ENCODE results near the gene MEF2A. TPM values are rescaled to one million over a fixed set of nuclear protein-coding genes. Genes with fewer than 3 reads are reported as not detected.

The MEF2A gene
- polyA plus RNA-seq, 3 donors = 20.3 to 61.8 (median 33.5) TPM

GRCh38 chr15:99686290-99686689 is 120.5 kb downstream of the MEF2A start:
- no peak overlapping the region for H2AFZ ChIP-seq (ENCODE audit: insufficient read depth, low read depth, low read length, poor library complexity, severe bottlenecking)
- peaks cover 9% of the 10 kb centered on the region for H4K20me1 ChIP-seq (ENCODE audit: insufficient read depth, low read length)
- Mint-ChIP-seq H3K4me1 (no peaks in the 10 kb centered on the region), H3K9me3 (peaks cover 9 to 30% (median 13%) of the 10 kb centered on the region in 7 donors), H3K27ac (no peak overlapping the region), H3K27me3 (ENCODE audit: low read depth in 3 of 3) (no peaks in the 10 kb centered on the region), H3K36me3 (peaks cover 82 to 91% of the 10 kb centered on the region in 2 donors), H3K4me3 (no peak overlapping the region)
- no peak for DNase-seq
- H3K9me3 ChIP-seq (replicated peaks in 1 of 2; ENCODE audit: control insufficient read depth in 1 of 2, insufficient read depth in 1 of 2, low read length in 2 of 2) = peaks cover 0 to 4% of the 10 kb centered on the region in 2 donors
- H3K27ac ChIP-seq (ENCODE audit: low read depth in 1 of 2, low read length in 2 of 2) = no peak overlapping the region
- intact Hi-C loops (cut with micrococcal nuclease) = no loop called here
- H3K9ac ChIP-seq (ENCODE audit: insufficient read depth, low read length, poor library complexity, severe bottlenecking) = no peak overlapping the region
- no peak overlapping the region for H3K4me3 ChIP-seq (replicated peaks in 1 of 3; ENCODE audit: low read depth in 2 of 3, low read length in 3 of 3)
- TF ChIP-seq CTCF (IDR thresholded peaks at IDR 0.05) = no peak
- WGBS (ENCODE audit: insufficient coverage) = no CpG with 5 or more reads among the region's 1 CpG
- peaks cover 33 to 86% of the 10 kb centered on the region in 2 donors for H3K36me3 ChIP-seq (replicated peaks in 1 of 2; ENCODE audit: control insufficient read depth in 1 of 2, insufficient read depth in 2 of 2, low read length in 2 of 2)
- no peak overlapping the region for H3K4me2 ChIP-seq (replicated peaks; ENCODE audit: extremely low read depth, low read length, poor library complexity, severe bottlenecking)
- H3K27me3 ChIP-seq (ENCODE audit: control insufficient read depth in 2 of 2, insufficient read depth in 2 of 2, low read length in 2 of 2) = no peaks in the 10 kb centered on the region
- H3K79me2 ChIP-seq (ENCODE audit: insufficient read depth, low read length) = peaks cover 8% of the 10 kb centered on the region
- H3K4me1 ChIP-seq (ENCODE audit: control insufficient read depth in 1 of 2, insufficient read depth in 2 of 2, low read length in 2 of 2) = no peaks in the 10 kb centered on the region

GRCh38 chr15:99692825-99693224 is 127.0 kb downstream of the MEF2A start:
- H3K36me3 Mint-ChIP-seq = peaks cover 84 to 95% of the 10 kb centered on the region in 2 donors
- no peak overlapping the region for H3K4me3 ChIP-seq (replicated peaks in 1 of 3; ENCODE audit: low read depth in 2 of 3, low read length in 3 of 3)

More at GRCh38 chr15:99692825-99693224, 127.0 kb downstream of the MEF2A start:
- Mint-ChIP-seq H3K9me3 (no peaks in the 10 kb centered on the region), H3K27me3 (ENCODE audit: low read depth in 3 of 3) (no peaks in the 10 kb centered on the region), H3K4me1 (no peaks in the 10 kb centered on the region), H3K4me3 (no peak overlapping the region), H3K27ac (peak overlapping the region in 1 of 7 donors; percentile 65)
- Histone ChIP-seq H3K4me2 (replicated peaks; ENCODE audit: extremely low read depth, low read length, poor library complexity, severe bottlenecking) (no peak overlapping the region), H3K36me3 (replicated peaks in 1 of 2; ENCODE audit: control insufficient read depth in 1 of 2, insufficient read depth in 2 of 2, low read length in 2 of 2) (peaks cover 67 to 98% of the 10 kb centered on the region in 2 donors), H2AFZ (ENCODE audit: insufficient read depth, low read depth, low read length, poor library complexity, severe bottlenecking) (no peak overlapping the region), H3K79me2 (ENCODE audit: insufficient read depth, low read length) (no peaks in the 10 kb centered on the region), H3K4me1 (ENCODE audit: control insufficient read depth in 1 of 2, insufficient read depth in 2 of 2, low read length in 2 of 2) (no peaks in the 10 kb centered on the region), H3K9me3 (replicated peaks in 1 of 2; ENCODE audit: control insufficient read depth in 1 of 2, insufficient read depth in 1 of 2, low read length in 2 of 2) (no peaks in the 10 kb centered on the region), H4K20me1 (ENCODE audit: insufficient read depth, low read length) (peaks cover 8% of the 10 kb centered on the region), H3K9ac (ENCODE audit: insufficient read depth, low read length, poor library complexity, severe bottlenecking) (no peak overlapping the region), H3K27me3 (ENCODE audit: control insufficient read depth in 2 of 2, insufficient read depth in 2 of 2, low read length in 2 of 2) (no peaks in the 10 kb centered on the region), H3K27ac (ENCODE audit: low read depth in 1 of 2, low read length in 2 of 2) (peak overlapping the region in 1 of 2 donors; percentile 18)
- no peak for TF ChIP-seq CTCF (IDR thresholded peaks at IDR 0.05)
- 90% methylated on average over 2 of the region's 3 CpGs for WGBS (ENCODE audit: insufficient coverage)
- intact Hi-C loops (cut with micrococcal nuclease) = no loop called here
- no peak for DNase-seq
